KMS-11 (cell line): Measurements from ENCODE around the gene ESF1.

Experiments used
- H2AFZ ChIP-seq: fragments of 200-600 bp; sonication (generic); 2 replicates; pipeline ENCODE4 v1.6.1; 2016; ENCODE audit warnings: antibody characterized with exemption, mixed run types, low read depth
- H3K27ac ChIP-seq: fragments of 200-600 bp; sonication (generic); 2 replicates; pipeline ENCODE4 v1.6.1; 2016; ENCODE audit warnings: mild to moderate bottlenecking, mixed run types
- H3K27me3 ChIP-seq: fragments of 200-600 bp; sonication (generic); 2 replicates; pipeline ENCODE4 v1.6.1; 2017; ENCODE audit warnings: mild to moderate bottlenecking, low read depth, mixed run types, moderate library complexity; ENCODE audit not compliant: insufficient read depth
- H3K36me3 ChIP-seq: fragments of 200-600 bp; sonication (generic); 2 replicates; pipeline ENCODE4 v1.6.1; 2017; ENCODE audit warnings: mild to moderate bottlenecking, mixed run types; ENCODE audit not compliant: insufficient read depth
- H3K4me1 ChIP-seq: fragments of 200-600 bp; sonication (generic); 2 replicates; pipeline ENCODE4 v1.6.1; 2016; ENCODE audit warnings: mild to moderate bottlenecking, low read depth, mixed run types; ENCODE audit not compliant: poor library complexity, severe bottlenecking
- H3K4me2 ChIP-seq: fragments of 200-600 bp; sonication (generic); 2 replicates; pipeline ENCODE4 v1.7.0; 2016; ENCODE audit warnings: mild to moderate bottlenecking, mixed run types
- H3K4me3 ChIP-seq: fragments of 200-600 bp; sonication (generic); IDR thresholded peaks from 2 replicates; pipeline ENCODE4 v1.6.1; 2017; ENCODE audit warnings: low read depth, low read length, mixed read lengths; ENCODE audit not compliant: insufficient read depth
- H3K79me2 ChIP-seq: fragments of 200-600 bp; sonication (generic); 2 replicates; pipeline ENCODE4 v1.6.1; 2016; ENCODE audit warnings: low read depth, mixed run types; ENCODE audit not compliant: insufficient read depth
- H3K9ac ChIP-seq: fragments of 200-600 bp; sonication (generic); 2 replicates; pipeline ENCODE4 v1.6.1; 2016; ENCODE audit warnings: mild to moderate bottlenecking, mixed run types
- H4K20me1 ChIP-seq: fragments of 200-600 bp; sonication (generic); 2 replicates; pipeline ENCODE4 v1.6.1; 2016; ENCODE audit warnings: mild to moderate bottlenecking, mixed run types; ENCODE audit not compliant: insufficient read depth
- CTCF ChIP-seq: fragments of 200-600 bp; sonication (generic); conservative IDR thresholded peaks from 2 replicates; pipeline ENCODE4 v1.6.1; 2017; ENCODE audit warnings: low read depth, mild to moderate bottlenecking, antibody characterized with exemption, low read length, moderate library complexity, mixed read lengths

Gene ESF1

GRCh38 chr20:13822459-13822858, 37.7 kb upstream of the ESF1 start:
- Histone ChIP-seq H3K36me3 (no peaks in the 10 kb centered on the region), H3K4me2 (no peak overlapping the region), H3K27me3 (no peaks in the 10 kb centered on the region), H2AFZ (no peak overlapping the region), H3K4me3 (no peak overlapping the region), H3K27ac (no peak overlapping the region), H3K4me1 (no peaks in the 10 kb centered on the region), H3K9ac (no peak overlapping the region), H3K79me2 (no peaks in the 10 kb centered on the region), H4K20me1 (no peaks in the 10 kb centered on the region)
- TF ChIP-seq CTCF: no peak

GRCh38 chr20:13821876-13822275, 37.2 kb upstream of the ESF1 start:
- H3K4me3 ChIP-seq: no peak overlapping the region

GRCh38 chr20:13819885-13820645, 35.3 kb upstream of the ESF1 start:
- H3K27ac ChIP-seq: no peak overlapping the region

More at GRCh38 chr20:13821876-13822275, 37.2 kb upstream of the ESF1 start:
- Histone ChIP-seq H3K27me3 (no peaks in the 10 kb centered on the region), H3K4me1 (no peaks in the 10 kb centered on the region), H2AFZ (no peak overlapping the region), H3K36me3 (no peaks in the 10 kb centered on the region), H3K27ac (no peak overlapping the region), H3K4me2 (no peak overlapping the region), H3K79me2 (no peaks in the 10 kb centered on the region), H3K9ac (no peak overlapping the region), H4K20me1 (no peaks in the 10 kb centered on the region)
- no peak for TF ChIP-seq CTCF

GRCh38 chr20:13817342-13817741, 32.6 kb upstream of the ESF1 start:
- no peak overlapping the region for H3K4me3 ChIP-seq
- H4K20me1 ChIP-seq: no peaks in the 10 kb centered on the region
- no peaks in the 10 kb centered on the region for H3K27me3 ChIP-seq
- no peak overlapping the region for H3K9ac ChIP-seq
- peaks cover 3% of the 10 kb centered on the region for H3K4me1 ChIP-seq
- no peak overlapping the region for H3K4me2 ChIP-seq
- no peaks in the 10 kb centered on the region for H3K36me3 ChIP-seq
- no peak overlapping the region for H2AFZ ChIP-seq
- no peaks in the 10 kb centered on the region for H3K79me2 ChIP-seq
- no peak for TF ChIP-seq CTCF
- H3K27ac ChIP-seq: no peak overlapping the region

More at GRCh38 chr20:13819885-13820645, 35.3 kb upstream of the ESF1 start:
- Histone ChIP-seq H3K4me2 (no peak overlapping the region), H3K79me2 (no peaks in the 10 kb centered on the region), H3K27me3 (no peaks in the 10 kb centered on the region), H3K9ac (no peak overlapping the region), H3K36me3 (no peaks in the 10 kb centered on the region), H4K20me1 (no peaks in the 10 kb centered on the region), H3K4me3 (no peak overlapping the region), H2AFZ (no peak overlapping the region), H3K4me1 (no peaks in the 10 kb centered on the region)
- peak; percentile 72 for TF ChIP-seq CTCF
